HG03378 (cell line): ENCODE measurements around the gene FAM177B.
"Not testable (repeated sequence)": the region's sequence is repeated elsewhere in the genome, so short reads cannot be mapped to it uniquely, and the experiment has no call there.

ENCODE experiments used
- ATAC-seq: cut with Tn5 transposase; IDR thresholded peaks from one replicate; pipeline ENCODE4 v1.9.1; 2021; ENCODE audit warnings: mild to moderate bottlenecking, moderate library complexity; ENCODE audit not compliant: unreplicated experiment

Gene FAM177B

DNA sequence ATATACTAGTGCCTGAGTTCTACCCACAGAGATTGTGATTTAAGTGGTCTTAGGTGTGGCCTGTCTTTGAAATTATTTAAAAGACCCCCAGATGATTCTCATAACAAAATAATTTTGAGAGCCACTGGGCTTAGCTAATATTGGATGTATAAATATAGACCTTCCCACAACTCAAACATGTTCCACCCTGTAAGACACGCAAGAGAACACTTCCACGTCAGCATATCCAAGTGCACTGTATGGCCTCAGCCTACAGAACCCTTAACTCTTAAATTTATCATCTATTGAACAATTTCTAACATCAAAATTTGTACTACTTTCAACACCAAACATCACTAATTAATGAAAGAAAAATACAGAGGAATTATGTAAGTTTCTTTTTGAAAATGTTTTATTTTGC is 2.5 kb downstream of the FAM177B start:
- ATAC-seq, result no peak

GRCh38 chr1:222739929-222740328 is 2.9 kb downstream of the FAM177B start:
- ATAC-seq, result no peak

- not testable (repeated sequence) for ATAC-seq
These were observed 4.8 kb downstream of the FAM177B start for GRCh38 chr1:222741630-222742457.

- no peak for ATAC-seq
These were observed 12.9 kb downstream of the FAM177B start for GRCh38 chr1:222749927-222750326.

GRCh38 chr1:222750651-222751050 is 13.6 kb downstream of the FAM177B start:
- ATAC-seq, result peak; percentile 77

DNA sequence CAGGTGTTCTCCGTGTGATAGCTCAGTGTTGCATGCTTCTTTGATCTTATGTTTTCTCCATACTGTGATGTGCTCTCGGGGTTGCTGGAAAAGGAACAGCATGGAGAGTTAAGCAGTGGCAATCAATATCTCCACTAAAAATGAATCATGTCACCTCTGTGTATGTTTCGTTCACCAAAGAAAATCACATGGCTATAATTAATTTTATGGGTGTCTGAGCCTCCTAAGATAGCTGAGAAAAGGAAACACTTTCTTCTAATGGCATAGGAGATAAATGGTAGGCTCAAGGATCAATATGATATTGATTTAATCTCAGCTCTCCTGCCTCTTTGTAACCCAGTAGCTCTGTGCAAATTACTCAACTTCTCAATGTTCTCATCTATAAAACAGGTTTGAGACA is 14.3 kb downstream of the FAM177B start:
- ATAC-seq, result no peak

DNA sequence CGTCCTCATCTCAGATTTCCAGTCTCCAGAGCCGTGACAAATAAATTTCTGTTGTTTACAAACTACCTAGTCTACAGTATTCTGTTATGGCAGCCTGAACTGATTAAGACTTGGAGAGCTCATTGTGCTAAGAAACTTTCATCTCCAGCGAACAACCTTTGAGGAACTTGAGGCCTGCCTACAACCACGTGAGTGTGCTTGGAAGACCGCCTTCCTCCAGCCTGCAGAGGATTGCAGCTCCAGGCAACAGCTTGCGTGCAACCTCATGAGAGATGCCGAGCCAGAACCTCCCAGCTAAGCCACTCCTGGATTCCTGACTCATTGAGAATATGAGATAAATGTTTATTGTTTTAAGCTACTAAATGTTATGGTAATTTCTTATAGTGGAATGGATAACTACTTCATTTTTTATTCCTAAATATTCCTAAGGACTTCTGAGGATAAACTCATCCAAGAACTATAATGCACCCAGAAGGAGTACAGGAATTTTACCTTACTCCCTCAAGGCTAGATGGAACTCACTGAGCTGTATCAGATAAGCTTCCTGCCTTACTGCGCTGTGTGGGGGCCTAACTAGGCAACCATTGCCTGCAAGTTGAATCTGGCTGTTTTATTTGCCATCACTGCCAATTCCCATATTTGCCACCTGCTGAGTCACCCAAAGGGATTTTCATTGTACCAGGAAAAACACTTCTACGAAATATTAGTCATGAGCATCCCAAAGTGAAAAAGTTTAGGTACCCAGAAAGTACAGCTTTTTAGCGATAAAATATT is 17.6 kb downstream of the FAM177B start:
- ATAC-seq, result no peak

- ATAC-seq, result no peak
These were observed 20.8 kb downstream of the FAM177B start for GRCh38 chr1:222757646-222758268.

GRCh38 chr1:222759451-222760035 is 22.5 kb downstream of the FAM177B start:
- ATAC-seq, result no peak

GRCh38 chr1:222761083-222761482 is 24.1 kb downstream of the FAM177B start:
- ATAC-seq, result no peak

GRCh38 chr1:222762178-222762577 is 25.2 kb downstream of the FAM177B start:
- not testable (repeated sequence) for ATAC-seq

DNA sequence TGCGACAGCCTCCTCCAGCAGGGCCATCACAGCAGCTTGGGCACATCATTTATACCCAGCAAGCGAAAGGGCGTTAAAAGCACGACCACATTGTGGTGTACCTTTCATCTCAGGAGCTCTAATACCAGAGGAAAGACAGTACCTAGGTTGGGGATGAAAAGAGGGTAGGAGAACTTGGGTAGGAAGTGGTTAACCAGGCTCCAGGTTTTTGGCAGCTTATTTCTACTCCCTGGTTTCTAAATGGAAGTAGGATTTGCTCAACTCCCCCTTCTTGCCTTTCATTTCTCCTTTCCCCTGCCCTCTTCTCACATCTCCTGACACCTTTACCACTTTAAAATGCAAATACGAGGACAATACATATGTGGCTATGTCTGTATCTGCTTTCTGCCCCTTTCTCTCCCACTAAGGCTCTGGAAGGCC is 30.2 kb downstream of the FAM177B start:
- no peak for ATAC-seq

- ATAC-seq, result no peak
These were observed 31.6 kb downstream of the FAM177B start for GRCh38 chr1:222768592-222768991.

DNA sequence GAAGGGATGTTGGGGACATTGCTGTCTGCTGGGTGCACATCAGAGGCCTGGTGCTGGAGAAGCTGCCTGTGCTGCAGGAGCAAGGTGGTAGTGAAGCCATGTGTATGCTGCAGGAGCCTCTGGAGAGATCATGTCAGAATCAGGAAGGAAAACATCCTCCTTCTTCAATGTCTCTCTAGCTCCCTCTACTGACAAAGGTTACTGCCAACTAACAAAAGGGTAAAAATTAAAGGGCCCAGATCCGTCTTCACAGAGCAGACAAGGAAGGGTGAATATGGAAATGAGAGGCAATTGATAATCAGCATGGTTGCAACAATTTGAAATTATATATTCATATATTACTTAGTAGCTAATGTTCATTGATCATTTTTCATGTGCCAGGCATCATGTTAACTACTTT is 32.2 kb downstream of the FAM177B start:
- ATAC-seq, result no peak

GRCh38 chr1:222769971-222770620 is 33.1 kb downstream of the FAM177B start:
- ATAC-seq, result no peak

GRCh38 chr1:222772996-222773379 is 36.0 kb downstream of the FAM177B start:
- peak; percentile 78 for ATAC-seq

DNA sequence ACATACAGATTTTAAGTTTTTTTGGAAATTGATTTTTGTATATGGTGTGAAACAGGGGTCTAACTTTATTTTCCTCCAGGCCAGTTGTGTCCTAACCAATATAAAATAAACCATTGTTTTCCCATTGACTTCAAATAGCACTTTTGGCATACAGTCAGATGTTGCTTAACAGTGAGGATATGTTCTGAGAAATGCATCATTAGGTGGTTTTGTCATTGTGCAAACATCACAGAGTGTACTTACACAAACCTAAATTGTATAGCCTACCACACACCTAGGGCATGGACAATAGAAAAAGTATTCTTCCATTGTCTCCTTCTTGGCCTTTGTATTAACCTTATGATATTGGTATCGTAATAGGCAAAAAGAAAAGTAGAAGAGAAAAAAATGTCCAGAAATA is 40.5 kb downstream of the FAM177B start:
- ATAC-seq, result no peak

DNA sequence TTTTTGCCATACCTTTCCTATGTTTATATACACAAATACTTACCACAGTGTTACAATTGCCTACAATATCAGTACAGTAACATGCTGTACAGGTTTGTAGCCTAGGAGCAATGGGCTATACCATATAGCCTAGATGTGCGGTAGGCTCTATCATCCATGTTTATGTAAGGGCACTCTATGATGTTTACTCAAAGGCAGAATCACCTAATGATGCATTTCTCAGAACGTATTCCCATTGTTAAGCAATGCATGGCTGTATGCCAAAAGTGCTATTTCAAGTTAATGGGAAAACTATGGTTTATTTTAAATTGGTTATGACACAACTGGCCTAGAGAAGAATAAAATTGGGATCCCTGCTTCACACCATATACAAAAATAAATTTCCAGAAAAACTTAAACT is 41.0 kb downstream of the FAM177B start:
- ATAC-seq, result no peak

DNA sequence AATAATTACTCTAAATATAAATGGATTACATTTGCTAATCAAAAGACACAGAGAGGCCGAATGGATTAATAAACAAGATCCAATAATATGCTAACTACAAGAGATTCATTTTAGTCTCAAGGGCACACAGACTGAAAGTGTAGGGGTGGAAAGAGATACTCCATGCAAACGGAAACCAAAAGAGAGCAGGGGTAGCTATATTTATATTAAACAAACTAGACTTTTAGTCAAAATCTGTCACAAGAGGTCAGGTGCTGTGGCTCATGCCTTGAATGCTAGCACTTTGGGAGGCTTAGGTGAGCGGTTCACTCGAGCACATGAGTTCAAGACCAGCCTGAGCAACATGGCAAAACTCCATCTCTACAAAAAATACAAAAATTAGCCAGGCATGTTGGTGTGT is 44.2 kb downstream of the FAM177B start:
- no peak for ATAC-seq

DNA sequence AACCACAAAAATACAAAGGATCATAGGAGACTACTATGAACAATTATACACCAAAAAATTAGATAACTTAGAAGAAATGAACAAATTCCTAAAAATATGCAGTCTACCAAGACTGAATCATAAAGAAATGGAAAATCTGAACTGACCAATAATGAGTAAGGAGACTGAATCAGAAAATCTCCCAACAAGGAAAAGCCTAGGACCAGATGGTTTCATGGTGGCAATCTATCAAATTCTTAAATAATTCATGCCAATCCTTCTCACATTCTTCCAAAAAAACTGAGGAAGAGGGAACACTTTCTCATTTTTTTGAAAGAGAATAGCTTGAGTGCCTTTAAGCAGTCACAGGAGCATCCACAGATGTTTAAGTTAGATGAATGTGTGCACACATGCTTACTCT is 46.0 kb downstream of the FAM177B start:
- ATAC-seq, result no peak

DNA sequence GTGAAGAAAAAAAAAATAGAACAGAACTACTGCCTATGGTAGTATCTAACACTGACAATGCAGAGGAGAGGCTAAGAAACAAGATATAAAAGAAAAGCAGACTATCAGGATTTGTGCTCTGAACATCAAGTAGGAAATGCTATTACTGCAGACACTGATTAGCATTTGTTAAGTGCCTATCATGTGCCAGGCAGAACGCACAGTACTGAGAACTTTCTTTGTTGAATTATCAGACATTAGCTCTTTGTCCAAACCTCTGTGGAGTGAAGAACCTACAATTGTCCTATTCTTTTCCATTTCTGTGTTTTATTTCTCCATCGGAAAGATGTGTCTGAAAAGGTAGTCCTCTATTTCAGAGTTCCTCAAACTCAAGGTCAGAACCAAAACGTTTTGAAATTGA is 47.4 kb downstream of the FAM177B start:
- no peak for ATAC-seq
